Stimulated activated CD8-positive, alpha-beta memory T cell treated with anti-CD3 and anti-CD28 coated beads, Interleukin-15, amount 100 ng/mL, for 24 hours (primary cell): ENCODE data around the gene KLHL15.
"Not testable (repeated sequence)": the region's sequence is repeated elsewhere in the genome, so short reads cannot be mapped to it uniquely, and the experiment has no call there.

ENCODE experiments used
- DNase-seq: peaks from one replicate; pipeline ENCODE4 v3.0.0-alpha.2; 2020; ENCODE audit warnings: low read depth

KLHL15 gene

GRCh38 chrX:24018809-24019208 lies 8.2 kb downstream of the KLHL15 start:
- no peak for DNase-seq

GRCh38 chrX:24017674-24018073 lies 9.3 kb downstream of the KLHL15 start:
- DNase-seq: no peak

GRCh38 chrX:24014388-24015018 lies 12.5 kb downstream of the KLHL15 start:
- DNase-seq: no peak

DNA sequence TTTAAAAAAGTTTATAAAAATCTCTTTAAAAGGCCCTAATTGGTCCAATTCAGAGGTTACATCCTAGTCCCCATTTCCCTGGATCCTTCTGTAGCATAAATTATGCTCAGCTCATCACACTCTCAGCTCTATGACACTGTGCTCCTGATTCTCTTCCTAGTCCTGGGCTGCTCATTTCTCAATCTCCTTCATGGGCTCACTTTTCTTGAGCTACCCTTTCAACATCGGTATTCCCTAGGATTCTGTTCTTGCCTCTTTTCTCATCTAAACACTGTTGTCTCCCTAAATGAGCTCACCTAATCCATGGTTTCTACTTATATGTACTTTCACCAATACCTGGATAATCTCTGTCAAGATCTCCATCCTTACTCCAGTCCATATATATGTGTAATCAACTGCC lies 14.7 kb downstream of the KLHL15 start:
- no peak for DNase-seq

- no peak for DNase-seq
Measured at GRCh38 chrX:24005867-24006266, 21.1 kb downstream of the KLHL15 start.

- no peak for DNase-seq
Measured at GRCh38 chrX:24005028-24005427, 22.0 kb downstream of the KLHL15 start.

DNA sequence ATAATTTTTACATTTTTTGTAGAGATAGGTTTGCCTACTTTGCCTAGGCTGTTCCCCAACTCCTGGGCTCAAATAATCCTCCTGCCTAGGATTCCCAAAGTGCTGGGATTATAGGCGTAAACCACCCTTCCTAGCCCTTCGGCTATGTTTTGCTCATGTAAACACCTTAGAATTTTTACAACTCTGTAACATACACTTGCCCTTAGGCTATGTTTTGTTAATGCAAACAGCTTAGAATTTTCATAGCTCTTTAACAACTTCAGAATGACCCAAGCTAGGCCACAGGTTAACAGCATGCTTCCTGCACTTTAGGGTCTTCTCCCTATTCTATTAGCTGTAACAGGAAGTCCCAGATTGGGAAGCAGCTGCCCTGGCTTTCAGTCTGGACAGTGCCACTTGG lies 24.2 kb downstream of the KLHL15 start:
- DNase-seq: no peak

DNA sequence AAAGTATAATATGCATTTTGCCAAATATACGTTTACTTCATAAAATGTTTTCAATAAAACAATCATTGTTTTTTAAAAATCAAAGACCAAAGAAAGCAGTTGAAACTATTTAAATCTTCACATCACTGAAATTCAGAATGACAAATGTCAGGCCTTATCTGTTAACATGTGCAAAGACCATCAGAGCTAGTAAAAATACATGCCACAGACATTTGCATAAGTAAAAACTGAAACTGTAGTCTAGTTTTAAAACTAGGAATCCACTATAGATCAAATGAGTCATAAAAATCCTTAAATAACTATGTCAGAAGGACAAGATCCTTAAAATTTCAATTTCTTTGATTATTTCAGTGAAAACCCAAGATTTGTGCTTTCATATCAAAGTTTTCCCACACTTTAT lies 24.8 kb downstream of the KLHL15 start:
- DNase-seq: no peak

DNA sequence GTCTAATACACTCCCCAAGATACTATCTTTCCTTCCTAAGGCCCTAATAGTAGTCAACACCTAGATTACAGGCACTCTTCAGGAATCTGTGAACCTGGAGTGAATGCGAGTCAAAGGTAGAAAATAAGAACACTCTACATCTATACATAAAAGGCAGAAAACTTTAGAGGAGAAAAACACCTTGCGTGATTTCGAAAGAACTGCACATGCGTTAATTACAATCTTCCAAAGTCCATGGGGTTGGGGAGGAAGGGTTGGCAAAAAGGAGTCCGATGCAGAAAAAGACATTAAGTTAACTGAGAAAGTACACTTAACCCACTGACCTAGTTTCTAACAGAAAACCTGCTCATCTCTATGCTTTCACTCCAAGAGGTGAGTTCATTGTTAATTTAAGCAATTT lies 27.3 kb downstream of the KLHL15 start:
- DNase-seq: no peak

- no peak for DNase-seq
Measured at GRCh38 chrX:23993012-23993633, 33.9 kb downstream of the KLHL15 start.

- DNase-seq: no peak
Measured at GRCh38 chrX:23992431-23992830, 34.6 kb downstream of the KLHL15 start.

GRCh38 chrX:23990455-23990854 lies 36.5 kb downstream of the KLHL15 start:
- no peak for DNase-seq

DNA sequence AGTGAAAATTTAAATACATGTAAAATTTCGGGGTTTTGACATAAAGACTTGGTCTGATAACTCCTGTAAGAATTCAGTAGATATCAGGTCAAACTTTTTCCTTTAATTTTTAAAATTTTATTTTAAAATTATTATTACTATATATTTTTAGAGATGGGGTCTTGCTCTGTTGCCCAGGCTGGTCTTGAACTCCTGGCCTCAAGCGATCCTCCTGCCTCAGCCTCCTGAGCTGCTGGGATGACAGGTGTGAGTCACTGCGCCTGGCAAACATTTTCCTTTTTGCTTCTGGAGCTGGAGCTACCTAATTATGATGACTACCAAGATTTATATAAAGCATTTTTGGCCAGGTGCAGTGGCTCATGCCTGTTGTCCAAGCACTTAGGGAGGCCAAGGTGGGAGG lies 37.3 kb downstream of the KLHL15 start:
- DNase-seq: no peak

DNA sequence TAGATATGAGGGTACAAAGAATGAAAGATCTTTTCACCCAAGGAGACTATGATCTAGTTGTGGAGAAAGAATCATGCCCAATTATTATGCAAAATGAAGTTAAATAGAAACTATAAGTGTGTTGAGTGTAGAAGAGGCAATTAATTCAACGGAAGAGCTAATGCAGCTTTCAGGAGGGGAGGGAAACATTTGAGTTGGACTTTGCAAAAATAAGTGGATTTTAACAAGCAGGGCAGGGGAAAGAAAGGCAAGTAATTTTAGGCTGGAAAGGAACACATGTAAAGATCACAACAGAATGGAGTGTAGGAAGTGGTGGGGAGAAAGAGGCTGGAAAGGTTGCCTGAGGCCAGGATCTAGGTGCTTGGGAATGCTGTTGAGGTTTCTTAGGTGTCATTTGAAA lies 44.1 kb downstream of the KLHL15 start:
- no peak for DNase-seq

DNA sequence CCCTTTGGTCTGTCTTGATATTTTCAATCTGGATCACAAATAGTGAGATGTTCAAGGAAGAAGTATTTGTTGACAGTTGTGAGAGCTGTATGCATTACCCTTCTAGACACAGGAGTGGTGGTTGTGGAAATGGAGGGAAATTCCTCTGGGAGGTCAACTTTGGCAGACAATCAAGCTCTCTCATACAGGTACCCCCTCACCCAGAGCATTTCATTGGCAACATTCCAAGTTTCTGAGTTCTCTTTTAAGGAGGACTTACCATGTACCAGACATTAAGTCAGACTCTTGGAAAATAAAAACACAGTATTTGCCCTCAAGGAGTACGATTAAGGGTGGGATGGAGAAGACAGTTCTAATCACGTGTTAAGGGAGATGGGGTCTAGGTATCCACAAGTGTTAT lies 45.3 kb downstream of the KLHL15 start:
- DNase-seq: no peak

DNA sequence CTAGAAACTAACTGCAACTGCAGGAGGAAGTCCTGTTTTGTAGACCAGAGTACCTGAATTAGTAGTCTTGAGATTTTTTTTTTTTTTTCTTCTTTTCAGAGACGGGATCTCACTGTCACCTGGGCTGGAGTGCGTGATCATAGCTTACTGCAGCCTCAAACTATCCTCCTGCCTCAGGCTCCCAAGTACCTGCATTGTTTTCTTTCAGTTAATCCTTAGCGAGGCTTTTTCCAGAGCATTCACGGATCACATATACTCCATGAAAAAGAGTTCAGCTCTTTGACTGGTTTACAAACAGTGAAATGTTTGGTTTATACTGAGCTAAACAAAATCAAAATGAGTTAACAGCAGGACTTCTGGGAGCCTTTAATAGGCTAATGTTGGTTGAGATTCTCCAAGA lies 45.8 kb downstream of the KLHL15 start:
- no peak for DNase-seq

- DNase-seq: no peak
Measured at GRCh38 chrX:23980011-23980441, 47.0 kb downstream of the KLHL15 start.

DNA sequence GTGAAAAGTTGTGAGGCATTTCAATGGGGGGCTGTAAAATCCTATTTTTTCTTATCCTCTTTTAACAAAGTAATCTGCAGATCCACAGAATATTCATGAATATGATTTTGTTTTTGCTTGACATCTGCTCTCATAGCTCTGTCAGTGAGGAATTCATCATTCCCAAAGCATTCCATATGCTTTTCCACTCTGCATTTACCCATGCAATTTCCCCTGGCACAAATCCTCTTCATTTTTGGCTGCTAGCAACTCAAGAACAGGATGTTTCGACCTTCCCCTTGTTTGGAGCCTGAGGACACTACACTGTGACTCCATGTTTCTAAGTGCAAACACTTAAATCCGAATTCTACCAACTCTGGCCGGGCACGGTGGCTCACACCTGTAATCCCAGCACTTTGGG lies 48.5 kb downstream of the KLHL15 start:
- no peak for DNase-seq

- not testable (repeated sequence) for DNase-seq
Measured at GRCh38 chrX:23965630-23966029, 61.4 kb downstream of the KLHL15 start.

- no peak for DNase-seq
Measured at GRCh38 chrX:23964191-23964590, 62.8 kb downstream of the KLHL15 start.

GRCh38 chrX:23959781-23960180 lies 67.2 kb downstream of the KLHL15 start:
- DNase-seq: no peak

GRCh38 chrX:23954396-23954795 lies 72.6 kb downstream of the KLHL15 start:
- no peak for DNase-seq

DNA sequence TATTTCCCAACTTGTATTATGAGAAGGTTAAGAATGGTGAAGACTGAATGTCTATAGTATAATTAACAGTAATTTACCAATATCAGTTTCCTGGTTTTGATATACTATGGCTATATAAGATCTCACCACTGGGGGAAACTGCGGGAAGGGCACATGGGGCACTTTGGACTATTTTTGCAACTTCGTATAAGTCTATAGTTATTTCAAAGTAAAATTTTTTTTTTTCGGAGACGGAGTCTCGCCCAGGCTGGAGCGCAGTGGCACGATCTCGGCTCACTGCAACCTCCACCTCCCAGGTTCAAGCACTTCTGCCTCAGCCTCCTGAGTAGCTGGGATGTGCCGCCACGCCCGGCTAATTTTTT lies 73.1 kb downstream of the KLHL15 start:
- no peak for DNase-seq
